Right lobe of liver (tissue), 4 donors: ENCODE measurements around the gene VENTX.

ENCODE experiments used
- POLR2A ChIP-seq: fragments of 450-650 bp; IDR thresholded peaks from one replicate; pipeline ENCODE4 v1.6.1; 2017; ENCODE audit warnings: antibody characterized with exemption, mild to moderate bottlenecking
- TF ChIP-seq, protein P1 (sequence below), 4 donors: fragments of 200-600 bp in 3 of 4; fragments of 450-650 bp in 1 of 4; IDR thresholded peaks; one replicate each; pipeline versions ENCODE4 v1.5.1 to v1.8.0; 2016 to 2022; ENCODE audit warnings: antibody characterized with exemption in 4 of 4, mild to moderate bottlenecking in 2 of 4
- donor health status: DM: no; HTN: no; CAD: no.
- donor health status: DM: no; HTN: no; CAD: no.
- donor health status: DM: no; HTN: yes; CAD: no.

- TF ChIP-seq POLR2A: peak; percentile 46
- TF ChIP-seq, protein P1, sequence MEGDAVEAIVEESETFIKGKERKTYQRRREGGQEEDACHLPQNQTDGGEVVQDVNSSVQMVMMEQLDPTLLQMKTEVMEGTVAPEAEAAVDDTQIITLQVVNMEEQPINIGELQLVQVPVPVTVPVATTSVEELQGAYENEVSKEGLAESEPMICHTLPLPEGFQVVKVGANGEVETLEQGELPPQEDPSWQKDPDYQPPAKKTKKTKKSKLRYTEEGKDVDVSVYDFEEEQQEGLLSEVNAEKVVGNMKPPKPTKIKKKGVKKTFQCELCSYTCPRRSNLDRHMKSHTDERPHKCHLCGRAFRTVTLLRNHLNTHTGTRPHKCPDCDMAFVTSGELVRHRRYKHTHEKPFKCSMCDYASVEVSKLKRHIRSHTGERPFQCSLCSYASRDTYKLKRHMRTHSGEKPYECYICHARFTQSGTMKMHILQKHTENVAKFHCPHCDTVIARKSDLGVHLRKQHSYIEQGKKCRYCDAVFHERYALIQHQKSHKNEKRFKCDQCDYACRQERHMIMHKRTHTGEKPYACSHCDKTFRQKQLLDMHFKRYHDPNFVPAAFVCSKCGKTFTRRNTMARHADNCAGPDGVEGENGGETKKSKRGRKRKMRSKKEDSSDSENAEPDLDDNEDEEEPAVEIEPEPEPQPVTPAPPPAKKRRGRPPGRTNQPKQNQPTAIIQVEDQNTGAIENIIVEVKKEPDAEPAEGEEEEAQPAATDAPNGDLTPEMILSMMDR (IDR thresholded peaks at IDR 0.05): no peak
Observed at GRCh38 chr10:133261726-133262325, 24.2 kb downstream of the VENTX start.
